Neuronal stem cell (in vitro differentiated cells): ENCODE data around the gene PKD2L2.

Experiments used
- DNase-seq: peaks from one replicate; pipeline ENCODE4 v3.0.0-alpha.2; 2013; ENCODE audit warnings: low spot score
- H2AFZ ChIP-seq: one replicate; pipeline ENCODE4 v1.6.1; 2013; ENCODE audit warnings: mild to moderate bottlenecking, low read length, inconsistent platforms
- H2AK5ac ChIP-seq: 2 replicates; pipeline ENCODE4 v1.6.1; 2013; ENCODE audit warnings: low read depth, mild to moderate bottlenecking, inconsistent platforms, low read length, moderate library complexity, mixed read lengths
- H2BK120ac ChIP-seq: 2 replicates; pipeline ENCODE4 v1.6.1; 2013; ENCODE audit warnings: low read depth, mild to moderate bottlenecking, inconsistent platforms, low read length, moderate library complexity, mixed read lengths
- H2BK12ac ChIP-seq: one replicate; pipeline ENCODE4 v1.6.1; 2013; ENCODE audit warnings: low read length, inconsistent platforms
- H2BK15ac ChIP-seq: 2 replicates; pipeline ENCODE4 v1.6.1; 2013; ENCODE audit warnings: mild to moderate bottlenecking, low read length, inconsistent platforms, mixed read lengths
- H2BK5ac ChIP-seq: one replicate; pipeline ENCODE4 v1.6.1; 2013; ENCODE audit warnings: inconsistent platforms, mild to moderate bottlenecking, low read length, moderate library complexity
- H3K14ac ChIP-seq: one replicate; pipeline ENCODE4 v1.6.1; 2013; ENCODE audit warnings: low read length, inconsistent platforms
- H3K18ac ChIP-seq: 2 replicates; pipeline ENCODE4 v1.6.1; 2013; ENCODE audit warnings: low read length, inconsistent platforms
- H3K23ac ChIP-seq: 2 replicates; pipeline ENCODE4 v1.6.1; 2013; ENCODE audit warnings: low read depth, mild to moderate bottlenecking, mixed read lengths, low read length, inconsistent platforms; ENCODE audit not compliant: poor library complexity
- H3K27ac ChIP-seq: replicated peaks from 3 replicates; pipeline ENCODE4 v1.5.1; 2013; ENCODE audit warnings: low read length, inconsistent platforms
- H3K27me3 ChIP-seq, 3 experiments: 2 replicates each; pipeline ENCODE4 v1.6.1; 2013; ENCODE audit warnings: low read length in 3 of 3, mild to moderate bottlenecking in 2 of 3, inconsistent platforms in 1 of 3, low read depth in 1 of 3, mixed read lengths in 1 of 3, moderate library complexity in 1 of 3; ENCODE audit not compliant: control insufficient read depth in 3 of 3, insufficient read depth in 3 of 3
- H3K36me3 ChIP-seq, 2 donors: replicated peaks in 1 of 2; 2 replicates each; pipeline ENCODE4 v1.6.1; 2013; ENCODE audit warnings: low read length in 2 of 2; ENCODE audit not compliant: control insufficient read depth in 2 of 2, insufficient read depth in 2 of 2
- H3K4ac ChIP-seq: 2 replicates; pipeline ENCODE4 v1.6.1; 2013; ENCODE audit warnings: inconsistent platforms, mild to moderate bottlenecking, low read length, moderate library complexity
- H3K4me1 ChIP-seq, 2 donors: 1 replicate in 1 of 2; 2 replicates in 1 of 2; pipeline ENCODE4 v1.6.1; 2013; ENCODE audit warnings: low read length in 2 of 2, low read depth in 1 of 2; ENCODE audit not compliant: control insufficient read depth in 2 of 2, insufficient read depth in 1 of 2
- H3K4me2 ChIP-seq: one replicate; pipeline ENCODE4 v1.6.1; 2013; ENCODE audit warnings: mild to moderate bottlenecking, low read length, inconsistent platforms; ENCODE audit not compliant: insufficient read depth, poor library complexity, severe bottlenecking
- H3K4me3 ChIP-seq, 2 donors: 2 replicates each; pipeline ENCODE4 v1.5.1; 2013; ENCODE audit warnings: low read length in 2 of 2, mild to moderate bottlenecking in 2 of 2, inconsistent platforms in 1 of 2, moderate library complexity in 1 of 2
- H3K79me1 ChIP-seq: one replicate; pipeline ENCODE4 v1.6.1; 2013; ENCODE audit warnings: low read depth, mild to moderate bottlenecking, inconsistent platforms, low read length, moderate library complexity
- H3K9ac ChIP-seq: one replicate; pipeline ENCODE4 v1.6.1; 2013; ENCODE audit warnings: mild to moderate bottlenecking, low read depth, low read length, inconsistent platforms; ENCODE audit not compliant: poor library complexity
- H3K9me3 ChIP-seq, 2 donors: replicated peaks in 1 of 2; 2 replicates each; pipeline versions ENCODE3 to v1.6.1; 2013; ENCODE audit warnings: low read length in 2 of 2, mild to moderate bottlenecking in 2 of 2, inconsistent platforms in 1 of 2, low read depth in 1 of 2, mixed read lengths in 1 of 2, moderate library complexity in 1 of 2; ENCODE audit not compliant: control insufficient read depth in 2 of 2, insufficient read depth in 1 of 2
- H4K8ac ChIP-seq: one replicate; pipeline ENCODE4 v1.6.1; 2013; ENCODE audit warnings: low read depth, mild to moderate bottlenecking, inconsistent platforms, low read length, moderate library complexity
- H4K91ac ChIP-seq: one replicate; pipeline ENCODE4 v1.6.1; 2013; ENCODE audit warnings: low read length, low read depth, mild to moderate bottlenecking, inconsistent platforms; ENCODE audit not compliant: poor library complexity
- WGBS, 2 donors: extraction: QIAGEN DNeasy Blood & Tissue Kit; methylation state at CpG; one replicate each; pipeline ENCODE4 v1.1.7; 2013; ENCODE audit warnings: missing lambda C conversion rate in 2 of 2, mixed read lengths in 1 of 2; ENCODE audit not compliant: insufficient read length in 2 of 2, insufficient replicate concordance in 1 of 2; ENCODE audit errors: extremely low coverage in 2 of 2; 5-methylcytosine and 5-hydroxymethylcytosine counted together

The PKD2L2 gene

GRCh38 chr5:137888466-137888862, 793 bp upstream of the PKD2L2 start:
- Histone ChIP-seq H3K9ac (no peak overlapping the region), H3K9me3 (peaks cover 0 to 2% of the 10 kb centered on the region in 2 donors), H3K18ac (no peak overlapping the region), H3K4me1 (peaks cover 2 to 7% of the 10 kb centered on the region in 2 donors), H4K91ac (no peak overlapping the region), H3K27ac (no peak overlapping the region), H3K23ac (no peak overlapping the region), H2BK5ac (no peak overlapping the region), H2BK120ac (no peak overlapping the region), H4K8ac (no peak overlapping the region), H3K27me3 (peaks cover 0 to 2% (median 0%) of the 10 kb centered on the region in 3 experiments), H3K4me2 (no peak overlapping the region), H3K79me1 (peaks cover 3% of the 10 kb centered on the region), H3K4me3 (no peak overlapping the region), H2AK5ac (no peak overlapping the region), H2AFZ (peak overlapping the region; percentile 88), H3K4ac (no peak overlapping the region), H3K36me3 (no peaks in the 10 kb centered on the region), H3K14ac (no peak overlapping the region), H2BK12ac (no peak overlapping the region), H2BK15ac (no peak overlapping the region)
- WGBS, 2 donors = no CpG with 5 or more reads among the region's 7 CpGs
- DNase-seq = no peak

DNA sequence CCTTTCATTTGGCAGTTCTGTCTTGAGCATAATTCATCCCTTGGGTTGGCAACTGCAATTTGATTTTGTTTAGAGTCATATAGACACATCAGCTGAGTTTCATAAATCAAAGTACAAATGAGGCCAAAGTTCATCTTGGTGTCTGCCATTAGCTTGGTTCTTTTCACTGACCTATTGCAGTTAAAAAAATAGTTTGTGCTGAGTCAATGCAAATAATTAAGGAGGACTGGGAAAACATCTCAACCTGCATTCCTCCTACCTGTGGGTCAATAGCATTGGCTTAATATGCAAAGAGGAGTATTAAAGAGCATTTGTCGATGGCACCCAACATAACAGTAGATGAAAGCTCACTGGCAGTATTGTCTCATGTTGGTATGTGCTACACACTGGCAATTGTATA, 1.6 kb downstream of the PKD2L2 start:
- Histone ChIP-seq H3K9me3 (peaks cover 0 to 2% of the 10 kb centered on the region in 2 donors), H4K8ac (no peak overlapping the region), H3K14ac (no peak overlapping the region), H2BK15ac (no peak overlapping the region), H3K18ac (no peak overlapping the region), H2AK5ac (no peak overlapping the region), H3K23ac (no peak overlapping the region), H3K9ac (no peak overlapping the region), H2BK12ac (no peak overlapping the region), H3K79me1 (peaks cover 3% of the 10 kb centered on the region), H3K4me2 (no peak overlapping the region), H3K27me3 (no peaks in the 10 kb centered on the region), H2BK120ac (no peak overlapping the region), H2BK5ac (no peak overlapping the region), H3K36me3 (no peaks in the 10 kb centered on the region), H2AFZ (no peak overlapping the region), H3K27ac (no peak overlapping the region), H3K4me1 (peaks cover 2 to 7% of the 10 kb centered on the region in 2 donors), H3K4me3 (no peak overlapping the region), H3K4ac (no peak overlapping the region), H4K91ac (no peak overlapping the region)
- WGBS, 2 donors = no CpG with 5 or more reads among the region's 1 CpG
- DNase-seq = no peak

DNA sequence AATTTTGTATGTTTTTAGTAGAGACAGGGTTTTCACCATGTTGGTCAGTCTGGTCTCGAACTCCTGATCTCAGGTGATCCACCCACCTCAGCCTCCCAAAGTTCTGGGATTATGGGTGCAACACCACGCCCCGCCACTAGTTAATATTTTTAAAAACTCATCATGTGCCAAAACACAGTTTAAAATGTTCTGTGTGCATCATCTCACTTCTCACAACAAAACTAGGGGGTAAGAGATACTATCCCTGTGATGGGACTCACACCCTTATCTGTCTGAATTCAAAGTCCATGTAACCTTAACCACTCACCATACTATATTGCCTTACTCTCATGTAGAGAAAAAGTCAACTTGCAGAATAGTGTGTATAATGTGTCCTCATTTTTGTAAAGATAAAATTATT, 2.6 kb downstream of the PKD2L2 start:
- Histone ChIP-seq H3K23ac (no peak overlapping the region), H3K27ac (no peak overlapping the region), H3K27me3 (peaks cover 0 to 3% (median 0%) of the 10 kb centered on the region in 3 experiments), H2BK15ac (no peak overlapping the region), H3K18ac (no peak overlapping the region), H3K9me3 (peaks cover 0 to 2% of the 10 kb centered on the region in 2 donors), H3K14ac (no peak overlapping the region), H2BK120ac (no peak overlapping the region), H3K36me3 (no peaks in the 10 kb centered on the region), H3K9ac (no peak overlapping the region), H2AFZ (no peak overlapping the region), H2BK5ac (no peak overlapping the region), H2BK12ac (no peak overlapping the region), H3K79me1 (peaks cover 3% of the 10 kb centered on the region), H3K4me1 (peaks cover 2 to 7% of the 10 kb centered on the region in 2 donors), H4K91ac (no peak overlapping the region), H3K4ac (no peak overlapping the region), H4K8ac (no peak overlapping the region), H3K4me2 (no peak overlapping the region), H2AK5ac (no peak overlapping the region), H3K4me3 (no peak overlapping the region)
- DNase-seq = no peak
- WGBS, 2 donors = no CpG with 5 or more reads among the region's 3 CpGs

DNA sequence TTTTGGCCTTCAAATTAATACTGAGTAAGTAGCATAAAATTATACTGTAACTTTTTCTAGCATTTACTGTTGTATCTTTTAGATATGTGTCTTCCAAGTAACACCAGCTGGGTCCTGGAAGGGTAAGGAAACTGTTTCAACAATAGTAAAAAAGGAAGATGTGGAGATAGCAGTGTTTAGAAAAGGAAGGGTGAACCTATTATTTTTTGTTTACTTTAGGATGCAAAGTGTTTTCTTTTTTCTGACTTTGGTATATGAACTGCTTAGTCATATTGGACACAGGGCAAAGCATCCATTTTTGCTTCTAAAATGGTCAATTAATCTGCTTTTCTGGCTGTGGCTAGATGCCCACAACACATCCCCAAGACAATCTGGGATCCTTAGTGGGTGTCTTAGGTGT, 5.3 kb downstream of the PKD2L2 start:
- H3K9ac ChIP-seq = no peak overlapping the region
- H2BK5ac ChIP-seq = no peak overlapping the region
- H3K14ac ChIP-seq = no peak overlapping the region
- no peak overlapping the region for H3K18ac ChIP-seq
- peaks cover 0 to 3% (median 0%) of the 10 kb centered on the region in 3 experiments for H3K27me3 ChIP-seq
- H3K4ac ChIP-seq = no peak overlapping the region
- H2AFZ ChIP-seq = no peak overlapping the region
- no peak overlapping the region for H2BK15ac ChIP-seq
- H3K9me3 ChIP-seq = peaks cover 0 to 1% of the 10 kb centered on the region in 2 donors
- peaks cover under 1% of the 10 kb centered on the region for H3K79me1 ChIP-seq
- no peak for DNase-seq
- H2AK5ac ChIP-seq = no peak overlapping the region
- no peak overlapping the region for H3K23ac ChIP-seq
- no peaks in the 10 kb centered on the region for H3K36me3 ChIP-seq
- no peak overlapping the region for H4K8ac ChIP-seq
- no peak overlapping the region for H3K4me2 ChIP-seq
- no peak overlapping the region for H4K91ac ChIP-seq
- no peak overlapping the region for H3K4me3 ChIP-seq
- no peak overlapping the region for H2BK120ac ChIP-seq
- no peak overlapping the region for H3K27ac ChIP-seq
- H3K4me1 ChIP-seq = no peaks in the 10 kb centered on the region
- H2BK12ac ChIP-seq = no peak overlapping the region
